Astrocyte (in vitro differentiated cells and primary cell): ENCODE results near the gene TMC5. TPM values are rescaled to one million over a fixed set of nuclear protein-coding genes. Genes with fewer than 3 reads are reported as not detected.

ENCODE experiments used
- DNase-seq: peaks from one replicate; pipeline ENCODE4 v3.0.0-alpha.2; 2010; ENCODE audit warnings: low read depth
- FAIRE-seq: peaks from 2 replicates; lab custom pipeline; 2011; peaks lifted over from hg19 to GRCh38; lab: Jason Lieb, UNC
- H2AFZ ChIP-seq: 2 replicates; pipeline ENCODE4 v1.6.0; 2012; ENCODE audit warnings: low read depth, low read length, inconsistent platforms
- H3K27ac ChIP-seq: 2 replicates; pipeline ENCODE4 v1.5.1; 2011; ENCODE audit warnings: low read depth, low read length, inconsistent platforms
- H3K27me3 ChIP-seq: 2 replicates; pipeline ENCODE4 v1.6.0; 2011; ENCODE audit warnings: low read length, inconsistent platforms; ENCODE audit not compliant: insufficient read depth
- H3K36me3 ChIP-seq: 2 replicates; pipeline ENCODE4 v1.5.1; 2011; ENCODE audit warnings: low read length, inconsistent platforms; ENCODE audit not compliant: insufficient read depth
- H3K4me1 ChIP-seq: 2 replicates; pipeline ENCODE4 v1.5.1; 2011; ENCODE audit warnings: low read length, inconsistent platforms; ENCODE audit not compliant: insufficient read depth
- H3K4me2 ChIP-seq: 2 replicates; pipeline ENCODE4 v1.6.0; 2012; ENCODE audit warnings: low read length, inconsistent platforms
- H3K4me3 ChIP-seq: 2 replicates; pipeline ENCODE4 v1.5.1; 2011; ENCODE audit warnings: low read depth, mild to moderate bottlenecking, low read length, inconsistent platforms; ENCODE audit not compliant: insufficient read depth
- H3K79me2 ChIP-seq: 2 replicates; pipeline ENCODE4 v1.6.0; 2012; ENCODE audit warnings: mild to moderate bottlenecking, low read length, inconsistent platforms; ENCODE audit not compliant: insufficient read depth
- H3K9ac ChIP-seq: 2 replicates; pipeline ENCODE4 v1.6.0; 2012; ENCODE audit warnings: mild to moderate bottlenecking, low read length, inconsistent platforms
- H3K9me3 ChIP-seq: 2 replicates; pipeline ENCODE4 v1.5.1; 2012; ENCODE audit warnings: low read depth, mild to moderate bottlenecking, low read length, inconsistent platforms; ENCODE audit not compliant: insufficient read depth
- H4K20me1 ChIP-seq: 2 replicates; pipeline ENCODE4 v1.6.0; 2012; ENCODE audit warnings: low read length, inconsistent platforms; ENCODE audit not compliant: insufficient read depth
- H3K27ac Mint-ChIP-seq: one replicate; pipeline ENCODE4 v1.8.0; 2021; ENCODE audit warnings: mild to moderate bottlenecking, mixed read lengths; ENCODE audit not compliant: unreplicated experiment
- H3K27me3 Mint-ChIP-seq: one replicate; pipeline ENCODE4 v1.8.0; 2021; ENCODE audit warnings: low read depth, mixed read lengths; ENCODE audit not compliant: unreplicated experiment
- H3K36me3 Mint-ChIP-seq: one replicate; pipeline ENCODE4 v1.8.0; 2021; ENCODE audit warnings: low read depth, mixed read lengths; ENCODE audit not compliant: unreplicated experiment
- H3K4me1 Mint-ChIP-seq: one replicate; pipeline ENCODE4 v1.8.0; 2021; ENCODE audit warnings: low read depth, mixed read lengths; ENCODE audit not compliant: unreplicated experiment
- H3K4me3 Mint-ChIP-seq: one replicate; pipeline ENCODE4 v1.8.0; 2021; ENCODE audit warnings: mild to moderate bottlenecking, moderate library complexity, mixed read lengths; ENCODE audit not compliant: unreplicated experiment
- H3K9me3 Mint-ChIP-seq: one replicate; pipeline ENCODE4 v1.8.0; 2021; ENCODE audit warnings: mild to moderate bottlenecking, mixed read lengths; ENCODE audit not compliant: unreplicated experiment
- CTCF ChIP-seq: IDR thresholded peaks from 2 replicates; pipeline ENCODE4 v1.5.1; 2011; ENCODE audit warnings: low read depth, mild to moderate bottlenecking, inconsistent platforms, low read length, moderate library complexity; ENCODE audit not compliant: insufficient read depth
- EZH2 ChIP-seq: IDR thresholded peaks from 2 replicates; pipeline ENCODE4 v1.6.1; 2012; ENCODE audit warnings: mild to moderate bottlenecking, low read length, inconsistent platforms; ENCODE audit not compliant: insufficient read depth
- total RNA-seq: library from RNA; stranded (reverse); gene quantifications from 2 replicates; pipeline ENCODE4 v1.2.1, GENCODE V29; 2021

The TMC5 gene
- total RNA-seq, 1 donor from 2014 or later: 0.11 TPM

- no peak overlapping the region for H3K27ac Mint-ChIP-seq
- H3K9ac ChIP-seq: no peak overlapping the region
Measured at GRCh38 chr16:19522397-19522732, 104.7 kb downstream of the TMC5 start.

GRCh38 chr16:19522760-19523159 lies 105.1 kb downstream of the TMC5 start:
- Histone ChIP-seq H2AFZ (no peak overlapping the region), H3K4me1 (peaks cover 6% of the 10 kb centered on the region), H3K9me3 (no peaks in the 10 kb centered on the region), H3K4me2 (no peak overlapping the region), H3K27me3 (no peaks in the 10 kb centered on the region), H3K27ac (no peak overlapping the region), H3K36me3 (no peaks in the 10 kb centered on the region), H3K79me2 (peaks cover 30% of the 10 kb centered on the region), H3K9ac (no peak overlapping the region), H4K20me1 (peaks cover 25% of the 10 kb centered on the region), H3K4me3 (no peak overlapping the region)
- FAIRE-seq: no peak
- no peak for TF ChIP-seq CTCF
- TF ChIP-seq EZH2: no peak
- H3K4me3 Mint-ChIP-seq: peak overlapping the region; percentile 97
- H3K36me3 Mint-ChIP-seq: no peaks in the 10 kb centered on the region
- H3K4me1 Mint-ChIP-seq: peaks cover 12% of the 10 kb centered on the region
- DNase-seq: no peak
- H3K9me3 Mint-ChIP-seq: no peaks in the 10 kb centered on the region
- no peak overlapping the region for H3K27ac Mint-ChIP-seq
- no peaks in the 10 kb centered on the region for H3K27me3 Mint-ChIP-seq

More at GRCh38 chr16:19522397-19522732, 104.7 kb downstream of the TMC5 start:
- H3K9me3 Mint-ChIP-seq: no peaks in the 10 kb centered on the region
- no peaks in the 10 kb centered on the region for H3K36me3 Mint-ChIP-seq
- no peaks in the 10 kb centered on the region for H3K36me3 ChIP-seq
- peaks cover 28% of the 10 kb centered on the region for H4K20me1 ChIP-seq
- H3K27me3 Mint-ChIP-seq: no peaks in the 10 kb centered on the region
- TF ChIP-seq EZH2 (no peak), CTCF (no peak)
- peaks cover 14% of the 10 kb centered on the region for H3K4me1 Mint-ChIP-seq
- no peak for FAIRE-seq
- H2AFZ ChIP-seq: peak overlapping the region; percentile 85
- peak overlapping the region; percentile 81 for H3K4me3 ChIP-seq
- no peaks in the 10 kb centered on the region for H3K9me3 ChIP-seq
- H3K4me3 Mint-ChIP-seq: peak overlapping the region; percentile 97
- no peak overlapping the region for H3K27ac ChIP-seq
- H3K4me2 ChIP-seq: peak overlapping the region; percentile 91
- H3K4me1 ChIP-seq: peaks cover 6% of the 10 kb centered on the region
- peaks cover 30% of the 10 kb centered on the region for H3K79me2 ChIP-seq
- DNase-seq: no peak
- no peaks in the 10 kb centered on the region for H3K27me3 ChIP-seq

- H3K4me1 ChIP-seq: peaks cover 6% of the 10 kb centered on the region
- Mint-ChIP-seq H3K27me3 (no peaks in the 10 kb centered on the region), H3K27ac (no peak overlapping the region), H3K4me3 (peak overlapping the region; percentile 66), H3K36me3 (peaks cover under 1% of the 10 kb centered on the region), H3K9me3 (no peaks in the 10 kb centered on the region), H3K4me1 (peaks cover 12% of the 10 kb centered on the region)
- no peaks in the 10 kb centered on the region for H3K36me3 ChIP-seq
- H3K9ac ChIP-seq: no peak overlapping the region
- H4K20me1 ChIP-seq: peaks cover 25% of the 10 kb centered on the region
- TF ChIP-seq CTCF (no peak), EZH2 (no peak)
- H3K4me2 ChIP-seq: no peak overlapping the region
- no peak for DNase-seq
- H3K27ac ChIP-seq: no peak overlapping the region
- H2AFZ ChIP-seq: no peak overlapping the region
- no peaks in the 10 kb centered on the region for H3K9me3 ChIP-seq
- peaks cover 30% of the 10 kb centered on the region for H3K79me2 ChIP-seq
- H3K27me3 ChIP-seq: no peaks in the 10 kb centered on the region
- H3K4me3 ChIP-seq: no peak overlapping the region
- FAIRE-seq: no peak
Measured at GRCh38 chr16:19523184-19523558, 105.5 kb downstream of the TMC5 start.
